Karpas-422 (cell line): ENCODE results near the gene TRPC4. TPM values are rescaled to one million over a fixed set of nuclear protein-coding genes. Genes with fewer than 3 reads are reported as not detected.

Experiments
- DNase-seq: peaks from one replicate; pipeline ENCODE4 v3.0.0-alpha.2; 2015
- H2AFZ ChIP-seq: fragments of 200-600 bp; sonication (generic); 2 replicates; pipeline ENCODE4 v1.6.1; 2014; ENCODE audit warnings: antibody characterized with exemption, low read length, mixed read lengths
- H3K27ac ChIP-seq: fragments of 200-600 bp; sonication (generic); 2 replicates; pipeline ENCODE4 v1.5.1; 2014; ENCODE audit warnings: mild to moderate bottlenecking, low read length, moderate library complexity
- H3K27me3 ChIP-seq: fragments of 200-600 bp; sonication (generic); 2 replicates; pipeline ENCODE4 v1.6.1; 2014; ENCODE audit warnings: low read length, mixed read lengths
- H3K36me3 ChIP-seq: fragments of 200-600 bp; sonication (generic); 2 replicates; pipeline ENCODE4 v1.6.1; 2014; ENCODE audit warnings: low read length, mixed read lengths; ENCODE audit not compliant: insufficient read depth
- H3K4me1 ChIP-seq: fragments of 200-600 bp; sonication (generic); 2 replicates; pipeline ENCODE4 v1.6.1; 2014; ENCODE audit warnings: mild to moderate bottlenecking, low read length, mixed read lengths
- H3K4me2 ChIP-seq: fragments of 200-600 bp; sonication (generic); 2 replicates; pipeline ENCODE4 v1.6.1; 2014; ENCODE audit warnings: low read length, low read depth, mild to moderate bottlenecking; ENCODE audit not compliant: poor library complexity, severe bottlenecking
- H3K4me3 ChIP-seq: fragments of 200-600 bp; sonication (generic); 2 replicates; pipeline ENCODE4 v1.5.1; 2014; ENCODE audit warnings: mild to moderate bottlenecking, antibody characterized with exemption, low read length, mixed read lengths
- H3K79me2 ChIP-seq: fragments of 200-600 bp; sonication (generic); 2 replicates; pipeline ENCODE4 v1.6.1; 2014; ENCODE audit warnings: mild to moderate bottlenecking, low read length, mixed read lengths
- H3K9ac ChIP-seq: fragments of 200-600 bp; sonication (generic); 2 replicates; pipeline ENCODE4 v1.6.0; 2014; ENCODE audit warnings: low read length
- H3K9me2 ChIP-seq: fragments of 200-600 bp; sonication (generic), shearing (Covaris generic); replicated peaks from 2 replicates; pipeline ENCODE4 v1.6.0; 2014; ENCODE audit warnings: mild to moderate bottlenecking, low read length, moderate library complexity; ENCODE audit not compliant: insufficient read depth
- H3K9me3 ChIP-seq: fragments of 300-700, 200-600 bp; sonication (generic); 2 replicates; pipeline ENCODE4 v1.6.1; 2014; ENCODE audit warnings: low read length, mixed read lengths
- H4K20me1 ChIP-seq: fragments of 200-600 bp; sonication (generic); 2 replicates; pipeline ENCODE4 v1.6.1; 2014; ENCODE audit warnings: mild to moderate bottlenecking, antibody characterized with exemption, low read length, low read depth; ENCODE audit not compliant: insufficient read depth
- total RNA-seq: library from RNA; depleted of rRNA; stranded (reverse); fragments of >200 nt; shearing (Covaris generic); gene quantifications from 2 replicates; pipeline ENCODE4 v1.2.3, GENCODE V29; 2014; ENCODE audit warnings: low replicate concordance

The TRPC4 gene
- total RNA-seq, 1 experiment from 2014 or later: not detected

- Histone ChIP-seq H3K9me2 (no peaks in the 10 kb centered on the region), H3K79me2 (no peaks in the 10 kb centered on the region), H4K20me1 (no peaks in the 10 kb centered on the region), H3K27ac (no peak overlapping the region), H3K4me3 (no peak overlapping the region), H3K9me3 (no peaks in the 10 kb centered on the region), H3K27me3 (no peaks in the 10 kb centered on the region), H3K36me3 (no peaks in the 10 kb centered on the region), H3K9ac (no peak overlapping the region), H3K4me2 (no peak overlapping the region), H3K4me1 (no peaks in the 10 kb centered on the region), H2AFZ (no peak overlapping the region)
- no peak for DNase-seq
Measured at GRCh38 chr13:37707739-37708500, 161.7 kb downstream of the TRPC4 start.

DNA sequence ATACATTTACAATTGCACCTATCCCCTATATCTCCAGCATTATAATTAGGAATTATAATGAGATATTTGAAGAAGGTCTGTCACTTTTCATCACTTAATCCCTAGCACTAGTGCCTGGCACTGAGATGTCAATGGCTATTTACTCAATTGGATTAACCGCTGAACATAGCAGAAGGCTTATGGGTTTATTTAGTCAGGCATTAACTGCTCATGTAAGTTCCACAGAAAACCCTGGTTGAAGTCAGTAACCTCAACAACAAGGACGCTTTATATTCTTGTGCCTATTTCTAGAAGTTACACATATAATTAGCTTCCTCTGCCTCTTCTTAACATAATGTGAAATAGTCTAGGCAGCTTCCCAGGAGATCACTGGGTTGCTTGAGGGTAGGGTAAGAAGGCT is 163.5 kb downstream of the TRPC4 start:
- Histone ChIP-seq H3K9me2 (no peaks in the 10 kb centered on the region), H2AFZ (no peak overlapping the region), H3K4me2 (no peak overlapping the region)

DNA sequence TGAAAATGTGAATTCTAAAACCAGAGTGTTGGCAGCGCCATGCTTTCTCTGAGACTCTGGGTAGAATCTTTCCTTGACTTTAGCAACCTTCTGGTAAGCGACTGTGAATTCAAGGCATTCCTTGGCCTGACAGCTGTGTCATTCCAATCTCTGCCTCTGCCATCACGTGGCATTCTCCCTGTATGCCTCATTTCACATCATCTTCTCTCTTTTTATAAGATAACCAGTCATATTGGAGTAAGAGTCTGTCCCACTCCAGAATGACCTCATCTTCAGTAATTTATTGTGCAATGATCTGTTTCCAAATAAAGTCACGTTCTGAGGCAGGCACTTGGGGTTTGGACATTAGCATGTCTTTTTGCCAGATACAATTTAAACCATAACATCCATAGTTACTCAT is 167.6 kb downstream of the TRPC4 start:
- H3K4me2 ChIP-seq: no peak overlapping the region
- no peak for DNase-seq
- H3K79me2 ChIP-seq: no peaks in the 10 kb centered on the region
- H3K27me3 ChIP-seq: no peaks in the 10 kb centered on the region
- no peaks in the 10 kb centered on the region for H3K9me2 ChIP-seq
- H4K20me1 ChIP-seq: no peaks in the 10 kb centered on the region
- no peaks in the 10 kb centered on the region for H3K36me3 ChIP-seq
- no peak overlapping the region for H2AFZ ChIP-seq
- H3K4me1 ChIP-seq: no peaks in the 10 kb centered on the region
- H3K9me3 ChIP-seq: no peaks in the 10 kb centered on the region
- H3K4me3 ChIP-seq: no peak overlapping the region
- no peak overlapping the region for H3K27ac ChIP-seq
- no peak overlapping the region for H3K9ac ChIP-seq

More for the DNA sequence above, 163.5 kb downstream of the TRPC4 start:
- Histone ChIP-seq H3K4me1 (no peaks in the 10 kb centered on the region), H3K36me3 (no peaks in the 10 kb centered on the region), H3K27me3 (no peaks in the 10 kb centered on the region), H3K79me2 (no peaks in the 10 kb centered on the region), H3K4me3 (no peak overlapping the region), H3K9ac (no peak overlapping the region), H3K27ac (no peak overlapping the region), H4K20me1 (no peaks in the 10 kb centered on the region), H3K9me3 (no peaks in the 10 kb centered on the region)
- DNase-seq: no peak

GRCh38 chr13:37701306-37701705 is 168.3 kb downstream of the TRPC4 start:
- no peak overlapping the region for H3K27ac ChIP-seq
- no peaks in the 10 kb centered on the region for H3K36me3 ChIP-seq
- H3K4me1 ChIP-seq: no peaks in the 10 kb centered on the region
- H3K4me3 ChIP-seq: no peak overlapping the region
- H3K79me2 ChIP-seq: no peaks in the 10 kb centered on the region
- no peaks in the 10 kb centered on the region for H3K9me2 ChIP-seq
- no peaks in the 10 kb centered on the region for H3K27me3 ChIP-seq
- H3K9me3 ChIP-seq: no peaks in the 10 kb centered on the region
- no peak overlapping the region for H3K4me2 ChIP-seq
- H3K9ac ChIP-seq: no peak overlapping the region
- no peak overlapping the region for H2AFZ ChIP-seq
- no peaks in the 10 kb centered on the region for H4K20me1 ChIP-seq
- DNase-seq: no peak

DNA sequence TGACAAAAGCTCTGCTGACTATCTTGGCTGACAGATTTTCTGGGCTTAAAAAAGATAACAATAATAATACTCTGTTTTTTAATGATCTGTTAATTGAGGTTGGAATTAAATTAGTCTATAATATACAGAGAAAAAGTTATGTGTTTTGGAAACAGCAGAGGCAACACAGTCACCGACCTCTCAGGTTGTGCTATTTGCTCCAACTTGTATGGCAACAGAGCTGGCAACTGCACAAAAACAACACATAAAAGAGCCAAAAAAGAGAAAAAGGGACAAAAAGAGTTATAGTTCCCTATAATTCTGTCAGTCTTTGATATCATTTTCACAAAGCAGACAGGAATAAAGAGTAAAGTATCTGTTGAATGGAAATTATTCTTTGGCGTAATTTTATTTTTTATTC is 168.7 kb downstream of the TRPC4 start:
- Histone ChIP-seq H4K20me1 (no peaks in the 10 kb centered on the region), H3K79me2 (no peaks in the 10 kb centered on the region), H3K4me3 (no peak overlapping the region), H2AFZ (no peak overlapping the region), H3K4me2 (no peak overlapping the region), H3K9ac (no peak overlapping the region), H3K9me3 (no peaks in the 10 kb centered on the region), H3K4me1 (no peaks in the 10 kb centered on the region), H3K9me2 (no peaks in the 10 kb centered on the region), H3K36me3 (no peaks in the 10 kb centered on the region), H3K27me3 (no peaks in the 10 kb centered on the region), H3K27ac (no peak overlapping the region)
- DNase-seq: no peak

GRCh38 chr13:37695200-37695599 is 174.4 kb downstream of the TRPC4 start:
- Histone ChIP-seq H3K4me1 (no peaks in the 10 kb centered on the region), H3K9ac (no peak overlapping the region), H3K9me2 (no peaks in the 10 kb centered on the region), H3K79me2 (no peaks in the 10 kb centered on the region), H3K4me2 (no peak overlapping the region), H3K27ac (no peak overlapping the region), H2AFZ (no peak overlapping the region), H4K20me1 (no peaks in the 10 kb centered on the region), H3K9me3 (no peaks in the 10 kb centered on the region), H3K27me3 (no peaks in the 10 kb centered on the region), H3K36me3 (no peaks in the 10 kb centered on the region), H3K4me3 (no peak overlapping the region)
- no peak for DNase-seq

- Histone ChIP-seq H2AFZ (no peak overlapping the region), H3K9me2 (no peaks in the 10 kb centered on the region), H3K9ac (no peak overlapping the region), H3K36me3 (no peaks in the 10 kb centered on the region), H3K27me3 (no peaks in the 10 kb centered on the region), H3K4me3 (no peak overlapping the region), H3K79me2 (no peaks in the 10 kb centered on the region), H4K20me1 (no peaks in the 10 kb centered on the region), H3K27ac (no peak overlapping the region), H3K4me2 (no peak overlapping the region), H3K9me3 (no peaks in the 10 kb centered on the region), H3K4me1 (no peaks in the 10 kb centered on the region)
- DNase-seq: no peak
Measured at GRCh38 chr13:37690361-37690760, 179.2 kb downstream of the TRPC4 start.

DNA sequence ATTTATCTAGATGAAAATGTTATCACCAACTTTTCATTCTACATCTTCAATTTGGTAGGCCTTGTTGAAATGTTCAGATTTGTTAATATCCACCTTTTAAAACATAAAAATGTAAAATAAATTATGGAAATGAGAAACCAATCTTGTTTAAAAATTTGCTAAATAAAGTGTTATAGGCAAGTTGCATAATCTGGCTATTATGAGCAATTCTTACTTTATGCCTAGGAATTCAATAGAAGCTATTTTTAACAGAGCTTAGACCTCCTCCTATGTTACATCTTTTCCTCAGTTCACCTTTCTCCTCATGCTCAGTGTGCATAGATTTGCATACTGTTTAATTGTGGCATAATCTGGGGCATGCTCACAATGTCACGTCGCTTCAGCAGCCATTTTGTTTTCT is 183.1 kb downstream of the TRPC4 start:
- Histone ChIP-seq H3K79me2 (no peaks in the 10 kb centered on the region), H3K9me3 (no peaks in the 10 kb centered on the region), H3K27ac (no peak overlapping the region), H3K9me2 (no peaks in the 10 kb centered on the region), H2AFZ (no peak overlapping the region), H3K4me3 (no peak overlapping the region), H3K4me1 (no peaks in the 10 kb centered on the region), H4K20me1 (no peaks in the 10 kb centered on the region), H3K36me3 (no peaks in the 10 kb centered on the region), H3K4me2 (no peak overlapping the region), H3K27me3 (no peaks in the 10 kb centered on the region), H3K9ac (no peak overlapping the region)
- no peak for DNase-seq
